ENCODE measurements around the gene RAPGEF1.

GRCh38 chr9:131657456-131657855, 82.4 kb downstream of the RAPGEF1 start:
- no peak for TF ChIP-seq CTCF (IDR thresholded peaks at IDR 0.05)
- no peak for TF ChIP-seq ZFX (IDR thresholded peaks at IDR 0.05; ENCODE audit: borderline replicate concordance)

All from 22Rv1 (cell line).